HG03571 (cell line): ENCODE results near the gene PTPRN.
A peak's percentile ranks its signal among the peaks of the same experiment; 100 is the strongest.
"Not testable (repeated sequence)": the region's sequence is repeated elsewhere in the genome, so short reads cannot be mapped to it uniquely, and the experiment has no call there.

ENCODE experiments used
- ATAC-seq: cut with Tn5 transposase; IDR thresholded peaks from one replicate; pipeline ENCODE4 v1.9.1; 2021; ENCODE audit not compliant: unreplicated experiment

Gene PTPRN

GRCh38 chr2:219289195-219289536 is 20.0 kb downstream of the PTPRN start:
- no peak for ATAC-seq

- no peak for ATAC-seq
Observed at GRCh38 chr2:219287580-219288265, 21.5 kb downstream of the PTPRN start.

- ATAC-seq = not testable (repeated sequence)
Observed at GRCh38 chr2:219287116-219287440, 22.1 kb downstream of the PTPRN start.

- ATAC-seq = no peak
Observed at GRCh38 chr2:219286436-219287115, 22.6 kb downstream of the PTPRN start.

- no peak for ATAC-seq
Observed at GRCh38 chr2:219285894-219286425, 23.2 kb downstream of the PTPRN start.

- no peak for ATAC-seq
Observed at GRCh38 chr2:219285373-219285735, 23.8 kb downstream of the PTPRN start.

GRCh38 chr2:219284501-219285372 is 24.5 kb downstream of the PTPRN start:
- ATAC-seq = no peak

GRCh38 chr2:219282943-219283581 is 26.1 kb downstream of the PTPRN start:
- ATAC-seq = no peak

GRCh38 chr2:219282375-219282774 is 26.8 kb downstream of the PTPRN start:
- ATAC-seq = no peak

GRCh38 chr2:219281588-219281987 is 27.6 kb downstream of the PTPRN start:
- ATAC-seq = no peak

- ATAC-seq = no peak
Observed at GRCh38 chr2:219280651-219281050, 28.6 kb downstream of the PTPRN start.

GRCh38 chr2:219279916-219280516 is 29.2 kb downstream of the PTPRN start:
- ATAC-seq = no peak

- peak; percentile 83 for ATAC-seq
Observed at GRCh38 chr2:219279151-219279915, 29.9 kb downstream of the PTPRN start, which contains the start of gene DNAJB2. Gene DNAJB2 (plus strand): TSS chr2:219279366. CDS start chr2:219279834, 468 bp downstream.

GRCh38 chr2:219278655-219279150 is 30.5 kb downstream of the PTPRN start:
- no peak for ATAC-seq

- peak; percentile 26 for ATAC-seq
Observed at GRCh38 chr2:219277703-219278654, 31.2 kb downstream of the PTPRN start.

GRCh38 chr2:219274361-219274921 is 34.8 kb downstream of the PTPRN start:
- ATAC-seq = no peak

GRCh38 chr2:219273937-219274336 is 35.3 kb downstream of the PTPRN start:
- ATAC-seq = no peak

- no peak for ATAC-seq
Observed at GRCh38 chr2:219272995-219273394, 36.2 kb downstream of the PTPRN start.
